ENCODE measurements around the gene ENPP5. TPM values are rescaled to one million over a fixed set of nuclear protein-coding genes. Genes with fewer than 3 reads are reported as not detected.

ENPP5 gene
- total RNA-seq, 1 donor from 2014 or later: 23.7 TPM

DNA sequence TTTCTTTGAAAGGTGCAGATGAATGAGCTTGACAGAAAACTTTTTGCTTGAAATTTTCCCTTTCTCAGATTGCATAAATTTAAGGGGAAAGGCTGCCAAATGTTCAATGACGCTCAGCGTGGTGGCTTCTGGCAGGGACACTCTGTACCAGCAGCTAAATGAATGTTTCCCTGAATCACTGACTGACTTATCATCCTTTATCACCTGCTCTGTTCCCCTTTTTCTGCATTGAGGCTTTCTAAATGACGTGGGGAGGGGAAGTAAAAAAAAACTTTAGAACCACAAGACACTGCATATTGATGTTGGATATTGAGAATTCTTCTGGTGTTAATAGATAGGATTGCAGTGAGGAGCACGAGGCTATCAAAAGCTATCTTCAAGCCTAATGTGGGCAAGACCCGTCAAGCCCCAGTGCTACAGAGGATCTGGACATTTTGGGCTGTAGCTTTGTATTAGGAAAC, 46.9 kb upstream of the ENPP5 start:
- Mint-ChIP-seq H3K9me3 (no peaks in the 10 kb centered on the region), H3K4me1 (no peaks in the 10 kb centered on the region), H3K27me3 (ENCODE audit: insufficient read depth, low read depth) (peaks cover 2% of the 10 kb centered on the region), H3K4me3 (no peak overlapping the region), H3K27ac (no peak overlapping the region), H3K36me3 (no peaks in the 10 kb centered on the region)
- Histone ChIP-seq H3K27me3 (no peaks in the 10 kb centered on the region), H3K9me3 (ENCODE audit: low read depth) (no peaks in the 10 kb centered on the region), H3K27ac (no peak overlapping the region), H4K20me1 (ENCODE audit: low read depth) (no peaks in the 10 kb centered on the region), H3K4me1 (no peaks in the 10 kb centered on the region), H3K4me2 (no peak overlapping the region), H3K9ac (no peak overlapping the region), H3K4me3 (no peak overlapping the region), H2AFZ (replicated peaks) (no peak overlapping the region), H3F3A (ENCODE audit: low read depth) (no peaks in the 10 kb centered on the region), H3K79me2 (ENCODE audit: low read depth) (no peaks in the 10 kb centered on the region), H3K36me3 (no peaks in the 10 kb centered on the region)
- DNase-seq (ENCODE audit: low spot score): no peak
- TF ChIP-seq EZH2 (IDR thresholded peaks at IDR 0.05): no peak
- TF ChIP-seq EZH2phosphoT487 (IDR thresholded peaks at IDR 0.05): no peak
- no peak for TF ChIP-seq CTCF (IDR thresholded peaks at IDR 0.05)

DNA sequence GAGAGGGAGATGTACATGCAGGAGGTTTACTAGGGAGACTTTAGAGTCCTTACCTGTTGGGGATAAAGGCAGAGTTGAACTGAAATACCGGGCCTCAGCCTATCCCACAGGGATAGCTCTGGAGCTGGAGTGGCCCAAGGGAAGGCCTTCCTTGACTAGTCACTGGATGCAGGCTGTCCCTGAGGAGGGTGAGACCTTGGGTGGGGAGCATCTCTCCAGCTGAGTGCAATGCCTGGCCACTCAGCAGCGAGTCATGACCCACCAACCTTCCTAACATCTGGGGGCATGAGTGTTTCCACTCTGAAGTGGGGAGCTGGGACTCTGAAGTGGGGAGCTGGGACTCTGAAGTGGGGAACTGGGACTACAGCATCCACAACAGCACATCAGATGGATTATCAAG, 46.1 kb upstream of the ENPP5 start:
- H3K4me2 ChIP-seq: no peak overlapping the region
- no peak overlapping the region for H3K4me3 Mint-ChIP-seq
- H3K9ac ChIP-seq: no peak overlapping the region
- H4K20me1 ChIP-seq (ENCODE audit: low read depth): no peaks in the 10 kb centered on the region
- H3K27me3 ChIP-seq: no peaks in the 10 kb centered on the region
- no peak overlapping the region for H3K27ac ChIP-seq
- no peaks in the 10 kb centered on the region for H3K9me3 Mint-ChIP-seq
- H3K36me3 ChIP-seq: no peaks in the 10 kb centered on the region
- H3F3A ChIP-seq (ENCODE audit: low read depth): no peaks in the 10 kb centered on the region
- H3K27ac Mint-ChIP-seq: no peak overlapping the region
- H3K4me1 ChIP-seq: no peaks in the 10 kb centered on the region
- H3K79me2 ChIP-seq (ENCODE audit: low read depth): no peaks in the 10 kb centered on the region
- H3K36me3 Mint-ChIP-seq: no peaks in the 10 kb centered on the region
- H3K4me1 Mint-ChIP-seq: no peaks in the 10 kb centered on the region
- H3K9me3 ChIP-seq (ENCODE audit: low read depth): no peaks in the 10 kb centered on the region
- H3K4me3 ChIP-seq: no peak overlapping the region
- no peak for TF ChIP-seq CTCF (IDR thresholded peaks at IDR 0.05)
- TF ChIP-seq EZH2phosphoT487 (IDR thresholded peaks at IDR 0.05): no peak
- TF ChIP-seq EZH2 (IDR thresholded peaks at IDR 0.05): no peak
- no peak overlapping the region for H2AFZ ChIP-seq (replicated peaks)
- DNase-seq (ENCODE audit: low spot score): no peak
- no peaks in the 10 kb centered on the region for H3K27me3 Mint-ChIP-seq (ENCODE audit: insufficient read depth, low read depth)

DNA sequence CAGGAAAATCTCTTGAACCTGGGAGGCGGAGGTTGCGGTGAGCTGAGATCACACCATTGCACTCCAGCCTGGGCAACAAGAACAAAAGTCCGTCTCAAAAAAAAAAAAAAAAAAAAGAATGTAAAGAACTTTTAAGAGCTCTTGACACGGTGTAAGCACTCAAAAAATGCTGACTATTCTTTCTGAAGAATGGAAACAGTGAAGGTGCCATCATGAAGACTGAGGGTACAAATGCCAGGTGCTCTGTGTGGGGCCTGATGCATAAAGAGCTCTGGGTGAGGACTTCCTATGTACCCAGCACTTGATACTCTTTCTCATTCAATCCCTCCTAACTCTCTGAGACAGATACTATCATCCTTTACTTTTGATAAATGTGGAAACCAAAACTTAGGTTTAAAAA, 45.0 kb upstream of the ENPP5 start:
- H3K27me3 Mint-ChIP-seq (ENCODE audit: insufficient read depth, low read depth): no peaks in the 10 kb centered on the region

More for the DNA sequence above, 45.0 kb upstream of the ENPP5 start:
- Histone ChIP-seq H3K4me2 (no peak overlapping the region), H3K9ac (no peak overlapping the region), H3K79me2 (ENCODE audit: low read depth) (no peaks in the 10 kb centered on the region), H4K20me1 (ENCODE audit: low read depth) (no peaks in the 10 kb centered on the region), H3K4me3 (no peak overlapping the region), H3F3A (ENCODE audit: low read depth) (no peaks in the 10 kb centered on the region), H3K4me1 (no peaks in the 10 kb centered on the region), H3K36me3 (no peaks in the 10 kb centered on the region), H3K9me3 (ENCODE audit: low read depth) (no peaks in the 10 kb centered on the region), H2AFZ (replicated peaks) (no peak overlapping the region), H3K27ac (no peak overlapping the region), H3K27me3 (no peaks in the 10 kb centered on the region)
- no peaks in the 10 kb centered on the region for H3K4me1 Mint-ChIP-seq
- H3K9me3 Mint-ChIP-seq: peaks cover 2% of the 10 kb centered on the region
- TF ChIP-seq EZH2 (IDR thresholded peaks at IDR 0.05) (no peak), CTCF (IDR thresholded peaks at IDR 0.05) (no peak), EZH2phosphoT487 (IDR thresholded peaks at IDR 0.05) (no peak)
- no peak overlapping the region for H3K27ac Mint-ChIP-seq
- no peak overlapping the region for H3K4me3 Mint-ChIP-seq
- H3K36me3 Mint-ChIP-seq: no peaks in the 10 kb centered on the region
- no peak for DNase-seq (ENCODE audit: low spot score)
